Measurements from ENCODE around the gene CDK2AP2. TPM values are rescaled to one million over a fixed set of nuclear protein-coding genes. Genes with fewer than 3 reads are reported as not detected.
"Not testable (repeated sequence)": the region's sequence is repeated elsewhere in the genome, so short reads cannot be mapped to it uniquely, and the experiment has no call there.

CDK2AP2 gene
- total RNA-seq: 10 to 100 TPM; 56.7 to 59.4 TPM

GRCh38 chr11:67507864-67508485 is at the start of gene CDK2AP2:
Gene CDK2AP2 (minus strand): TSS chr11:67508162. CDS start chr11:67508082, 80 bp downstream.
- WGBS, 2 donors: 0% methylated on average over 57 of the region's 57 CpGs; no CpG with 5 or more reads in 1 of the 2 donors
- ATAC-seq: peak; percentile 83
- Histone ChIP-seq H3K36me3 (replicated peaks in 1 of 2; ENCODE audit: insufficient read depth in 1 of 2, low read depth in 2 of 2) (no peaks in the 10 kb centered on the region), H3K4me1 (peaks cover 49% of the 10 kb centered on the region), H3K4me3 (peak within 1 kb of the TSS; percentile 25 to 61), H3K27me3 (no peaks in the 10 kb centered on the region), H3K27ac (peak within 1 kb of the TSS; percentile 97 to 99 (median 98)), H3K9me3 (no peaks in the 10 kb centered on the region)
- peak; percentile 100 for DNase-seq
- TF ChIP-seq POLR2A (IDR thresholded peaks at IDR 0.05): peak; percentile 91 to 94 (median 93)
- peak in 2 of 7 experiments; percentile 2 to 19 for TF ChIP-seq CTCF (IDR thresholded peaks at IDR 0.05)
- intact Hi-C loops (cut with DNase I): no loop called here

GRCh38 chr11:67556244-67556643 is 48.3 kb upstream of the CDK2AP2 start:
- no peak overlapping the region for H3K27ac ChIP-seq
- no peaks in the 10 kb centered on the region for H3K27me3 ChIP-seq
- no peaks in the 10 kb centered on the region for H3K4me1 ChIP-seq
- no peak for ATAC-seq
- no peak for DNase-seq
- no peak overlapping the region for H3K4me3 ChIP-seq
- TF ChIP-seq POLR2A (IDR thresholded peaks at IDR 0.05) (no peak), CTCF (IDR thresholded peaks at IDR 0.05) (no peak)
- intact Hi-C loops (cut with DNase I): no loop called here
- 70 to 77% methylated on average over 3 of the region's 3 CpGs for WGBS, 2 donors
- no peaks in the 10 kb centered on the region for H3K36me3 ChIP-seq (replicated peaks in 1 of 2; ENCODE audit: insufficient read depth in 1 of 2, low read depth in 2 of 2)
- no peaks in the 10 kb centered on the region for H3K9me3 ChIP-seq

- DNase-seq; H3K4me3 ChIP-seq; H3K27me3 ChIP-seq; H3K36me3 ChIP-seq (replicated peaks in 1 of 2; ENCODE audit: insufficient read depth in 1 of 2, low read depth in 2 of 2); H3K9me3 ChIP-seq; intact Hi-C loops (cut with DNase I); H3K27ac ChIP-seq; ATAC-seq; H3K4me1 ChIP-seq: not testable (repeated sequence)
Measured at GRCh38 chr11:67551697-67552096, 43.7 kb upstream of the CDK2AP2 start.

- Histone ChIP-seq H3K27me3 (no peaks in the 10 kb centered on the region), H3K4me1 (peaks cover 10% of the 10 kb centered on the region), H3K4me3 (no peak overlapping the region), H3K36me3 (replicated peaks in 1 of 2; ENCODE audit: insufficient read depth in 1 of 2, low read depth in 2 of 2) (no peaks in the 10 kb centered on the region), H3K27ac (no peak overlapping the region), H3K9me3 (no peaks in the 10 kb centered on the region)
- TF ChIP-seq POLR2A (IDR thresholded peaks at IDR 0.05) (no peak), CTCF (IDR thresholded peaks at IDR 0.05) (no peak)
- DNase-seq (no peak), ATAC-seq (no peak)
- intact Hi-C loops (cut with DNase I): no loop called here
Measured at GRCh38 chr11:67551127-67551526, 43.2 kb upstream of the CDK2AP2 start.

- WGBS, 2 donors: 83% methylated on average over 9 of the region's 9 CpGs
- Histone ChIP-seq H3K9me3 (no peaks in the 10 kb centered on the region), H3K27ac (no peak overlapping the region), H3K4me1 (peaks cover 28% of the 10 kb centered on the region), H3K4me3 (no peak overlapping the region), H3K27me3 (no peaks in the 10 kb centered on the region), H3K36me3 (replicated peaks in 1 of 2; ENCODE audit: insufficient read depth in 1 of 2, low read depth in 2 of 2) (no peaks in the 10 kb centered on the region)
- no peak for ATAC-seq
- DNase-seq: no peak
- TF ChIP-seq CTCF (IDR thresholded peaks at IDR 0.05) (no peak), POLR2A (IDR thresholded peaks at IDR 0.05) (no peak)
- intact Hi-C loops (cut with DNase I): no loop called here
Measured at GRCh38 chr11:67548555-67549110, 40.7 kb upstream of the CDK2AP2 start.

GRCh38 chr11:67548112-67548511 is 40.1 kb upstream of the CDK2AP2 start:
- H3K9me3 ChIP-seq; intact Hi-C loops (cut with DNase I); H3K27ac ChIP-seq; ATAC-seq; DNase-seq; H3K27me3 ChIP-seq; H3K36me3 ChIP-seq (replicated peaks in 1 of 2; ENCODE audit: insufficient read depth in 1 of 2, low read depth in 2 of 2); H3K4me3 ChIP-seq: not testable (repeated sequence)
- WGBS, 2 donors: 81 to 91% methylated on average over 4 of the region's 4 CpGs
- peaks cover 31% of the 10 kb centered on the region for H3K4me1 ChIP-seq

Data from body of pancreas (tissue), 4 donors.